Skeletal muscle cell (primary cell): Measurements from ENCODE around the gene ZSCAN25.
A peak's percentile ranks its signal among the peaks of the same experiment; 100 is the strongest.
"Not testable (repeated sequence)": the region's sequence is repeated elsewhere in the genome, so short reads cannot be mapped to it uniquely, and the experiment has no call there.

Experiments used
- DNase-seq: peaks from one replicate; pipeline ENCODE4 v3.0.0-alpha.2; 2010; ENCODE audit warnings: low read depth
- H3K4me3 ChIP-seq: 2 replicates; pipeline ENCODE4 v1.5.1; 2011; ENCODE audit warnings: low read depth, mild to moderate bottlenecking, control low read depth, low read length, moderate library complexity

Gene ZSCAN25

DNA sequence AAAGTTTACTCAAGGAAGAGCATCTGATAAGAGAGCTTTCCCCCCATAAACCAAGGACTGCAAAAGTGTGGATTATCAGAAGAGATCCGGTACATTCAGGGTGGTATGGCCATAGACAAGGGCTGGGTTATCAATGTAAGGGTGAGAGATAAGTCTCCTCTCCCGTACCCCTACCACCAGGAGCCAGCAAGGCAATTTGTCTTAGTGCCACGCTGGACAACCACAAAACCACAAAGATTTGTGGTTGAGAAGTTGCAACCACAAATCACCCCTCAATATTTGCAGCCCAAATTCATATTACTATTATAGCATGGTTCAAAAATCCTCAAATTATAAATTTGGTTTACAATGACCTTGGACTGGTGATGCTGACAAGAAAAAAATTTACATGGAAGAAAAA is 2.3 kb upstream of the ZSCAN25 start:
- no peak overlapping the region for H3K4me3 ChIP-seq
- no peak for DNase-seq

DNA sequence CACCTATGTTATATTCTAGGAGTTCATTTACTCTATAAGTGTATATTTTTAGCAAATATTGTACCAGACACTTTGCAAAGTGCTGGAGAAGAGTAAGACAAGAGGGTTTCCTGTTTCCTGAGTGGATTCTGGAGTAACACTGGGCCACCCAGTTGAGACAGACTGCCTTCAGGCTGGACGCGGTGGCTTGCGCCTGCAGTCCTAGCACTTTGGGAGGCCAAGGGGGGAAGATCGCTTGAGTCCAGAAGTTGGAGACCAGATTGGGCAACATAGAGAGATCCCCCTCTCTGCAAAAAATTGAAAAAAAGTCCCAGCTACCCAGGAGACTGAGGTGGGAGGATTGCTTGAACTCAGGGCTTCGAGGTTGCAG is 772 bp upstream of the ZSCAN25 start:
- peak overlapping the region; percentile 95 for H3K4me3 ChIP-seq
- no peak for DNase-seq

- H3K4me3 ChIP-seq = peak overlapping the region; percentile 95
These were observed 541 bp downstream of the ZSCAN25 start for GRCh38 chr7:99617192-99617781.

GRCh38 chr7:99618726-99619125 is 2.0 kb downstream of the ZSCAN25 start:
- H3K4me3 ChIP-seq = no peak overlapping the region
- DNase-seq = no peak

More at GRCh38 chr7:99617192-99617781, 541 bp downstream of the ZSCAN25 start:
- no peak for DNase-seq

- no peak for DNase-seq
- no peak overlapping the region for H3K4me3 ChIP-seq
These were observed 2.9 kb downstream of the ZSCAN25 start for GRCh38 chr7:99619571-99620130.

DNA sequence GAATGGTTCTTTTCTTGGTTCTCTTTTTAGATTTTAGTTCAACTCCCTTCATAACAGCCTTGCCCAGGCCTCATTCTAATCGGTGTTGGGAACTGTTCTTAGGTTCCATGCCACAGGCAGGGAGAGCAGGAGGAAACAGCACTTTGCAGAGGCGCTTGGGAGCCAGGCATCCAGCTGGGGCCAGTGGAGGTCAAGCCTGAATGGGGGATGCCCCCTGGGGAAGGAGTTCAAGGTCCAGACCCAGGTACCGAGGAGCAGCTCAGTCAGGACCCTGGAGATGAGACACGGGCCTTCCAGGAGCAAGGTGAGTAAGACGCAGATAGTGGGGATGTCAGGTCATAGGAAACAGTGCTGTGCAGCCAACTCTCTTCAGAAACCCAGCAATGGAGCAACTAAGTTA is 4.5 kb downstream of the ZSCAN25 start:
- DNase-seq = no peak

GRCh38 chr7:99622596-99622995 is 5.8 kb downstream of the ZSCAN25 start:
- no peak for DNase-seq
- H3K4me3 ChIP-seq = no peak overlapping the region

More for the DNA sequence above, 4.5 kb downstream of the ZSCAN25 start:
- H3K4me3 ChIP-seq = no peak overlapping the region

DNA sequence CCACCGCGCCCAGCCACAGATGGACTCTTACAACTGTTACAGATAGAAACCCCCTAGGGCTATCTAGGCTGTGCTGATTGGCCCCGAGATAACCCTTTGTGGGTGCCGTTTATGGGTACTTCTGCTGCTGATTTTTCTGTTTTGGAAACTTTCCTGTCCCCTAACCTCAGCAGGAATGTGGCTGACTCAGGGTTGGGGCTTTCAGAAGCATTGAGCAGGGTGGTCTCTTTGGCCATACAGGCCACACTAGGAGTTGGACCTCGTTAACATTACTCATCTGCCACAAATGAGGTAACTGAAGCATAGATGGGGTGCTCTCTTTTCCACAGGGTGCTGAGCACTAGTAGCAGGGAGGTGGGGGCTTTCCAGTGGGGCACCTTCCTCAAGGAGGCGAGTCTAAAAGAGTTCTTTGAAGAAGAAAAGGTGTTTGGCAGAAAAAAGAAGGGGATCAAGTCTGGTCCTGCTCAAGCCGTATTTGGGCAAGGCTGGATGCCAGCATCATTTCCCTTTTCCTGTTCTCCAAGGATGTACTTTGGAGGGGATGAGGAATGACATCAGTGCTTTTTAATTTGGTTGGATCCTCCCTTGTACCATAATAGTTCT is 6.4 kb downstream of the ZSCAN25 start:
- H3K4me3 ChIP-seq = no peak overlapping the region
- no peak for DNase-seq

DNA sequence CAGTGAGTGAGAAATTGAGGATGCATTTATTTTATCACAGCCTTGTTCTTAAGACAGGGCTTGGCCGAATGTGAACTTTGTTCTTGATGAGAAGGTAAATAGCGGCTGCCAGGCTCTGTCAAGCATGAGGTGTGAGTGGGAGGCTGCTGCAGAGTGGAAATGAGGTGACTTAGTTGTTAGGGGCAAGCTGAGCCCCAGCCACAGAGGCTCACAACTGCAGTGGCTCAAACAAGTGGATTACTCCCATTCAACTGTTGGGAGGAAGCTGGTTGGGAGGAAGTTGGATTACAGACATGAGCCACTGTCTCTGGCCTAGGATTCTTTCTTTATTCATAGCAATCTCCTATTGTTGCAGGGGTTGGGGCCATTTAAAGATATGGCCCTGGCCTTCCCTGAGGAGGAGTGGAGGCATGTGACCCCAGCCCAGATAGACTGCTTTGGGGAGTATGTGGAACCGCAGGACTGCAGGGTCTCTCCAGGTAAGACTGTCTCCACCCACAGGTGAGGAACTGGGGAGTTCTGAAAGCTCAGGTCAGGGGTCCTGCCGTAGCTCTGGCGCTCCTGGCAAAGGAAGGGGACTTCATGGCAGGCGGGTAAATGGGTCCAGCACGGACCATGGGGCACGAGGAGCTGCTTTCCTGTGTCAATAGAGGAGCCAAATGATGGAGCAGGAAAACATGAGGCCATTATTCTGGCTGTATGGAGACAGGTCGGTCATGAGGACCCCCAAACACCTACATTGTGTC is 7.1 kb downstream of the ZSCAN25 start:
- DNase-seq = no peak
- H3K4me3 ChIP-seq = no peak overlapping the region

DNA sequence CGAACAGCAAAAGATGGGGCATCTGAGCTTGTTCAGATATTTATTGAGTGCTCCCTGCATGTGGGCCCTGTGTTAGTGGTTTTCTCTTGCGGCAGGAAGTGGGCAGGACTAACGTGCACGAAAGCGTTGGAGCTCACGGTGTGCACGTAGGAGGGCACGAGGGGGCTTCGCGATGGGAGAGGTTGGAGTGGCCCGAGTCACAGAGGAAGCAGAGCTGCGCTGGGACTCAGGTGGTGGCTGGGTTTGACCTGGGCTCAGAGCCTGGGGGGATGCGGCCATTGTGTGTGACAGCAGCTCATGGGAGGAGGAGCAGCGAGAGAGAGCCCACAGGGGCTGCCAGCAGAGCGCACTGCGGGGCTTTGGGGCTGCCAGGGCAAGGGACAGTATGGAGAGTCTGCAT is 7.7 kb downstream of the ZSCAN25 start:
- DNase-seq = no peak
- H3K4me3 ChIP-seq = no peak overlapping the region

- no peak for DNase-seq
- H3K4me3 ChIP-seq = no peak overlapping the region
These were observed 8.6 kb downstream of the ZSCAN25 start for GRCh38 chr7:99625321-99625720.

DNA sequence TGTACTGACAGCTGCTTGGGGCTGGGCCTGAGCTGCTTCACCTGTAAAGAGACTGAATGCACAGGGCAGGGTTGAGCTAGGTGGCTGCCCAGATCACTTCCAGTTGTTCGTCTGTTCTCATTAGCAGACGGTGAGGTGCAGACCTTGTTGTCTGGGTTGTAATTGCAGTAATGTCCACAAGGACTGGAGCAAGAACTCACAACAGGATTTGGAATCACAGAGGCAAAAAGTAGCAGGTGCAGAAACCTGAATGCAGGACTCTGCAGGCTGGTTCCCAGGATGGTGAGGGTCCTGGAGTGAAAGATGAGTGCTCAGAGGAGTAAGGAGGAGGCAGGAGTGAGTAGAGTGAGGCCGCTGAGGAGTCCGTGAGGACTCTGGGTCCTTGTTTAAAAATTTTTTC is 9.2 kb downstream of the ZSCAN25 start:
- no peak overlapping the region for H3K4me3 ChIP-seq
- no peak for DNase-seq

GRCh38 chr7:99626661-99627060 is 9.9 kb downstream of the ZSCAN25 start:
- H3K4me3 ChIP-seq = no peak overlapping the region
- no peak for DNase-seq

DNA sequence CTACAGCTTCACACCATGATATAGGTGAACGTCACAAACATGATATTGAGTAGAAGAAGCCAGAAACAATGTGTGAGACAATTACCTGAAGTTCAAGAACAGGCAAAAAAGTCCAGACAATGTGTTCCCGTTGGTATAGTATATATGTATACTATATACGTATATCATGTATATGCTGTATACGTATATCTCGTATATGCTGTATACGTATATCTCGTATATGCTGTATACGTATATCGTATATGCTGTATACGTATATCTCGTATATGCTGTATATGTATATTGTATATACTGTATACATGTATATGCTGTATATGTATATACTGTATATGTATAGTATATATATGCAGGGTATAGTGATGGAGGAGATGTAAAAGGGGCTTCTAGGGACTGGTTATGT is 10.8 kb downstream of the ZSCAN25 start:
- no peak for DNase-seq
- no peak overlapping the region for H3K4me3 ChIP-seq

GRCh38 chr7:99628471-99629465 is 12.0 kb downstream of the ZSCAN25 start:
- H3K4me3 ChIP-seq = no peak overlapping the region
- DNase-seq = no peak

DNA sequence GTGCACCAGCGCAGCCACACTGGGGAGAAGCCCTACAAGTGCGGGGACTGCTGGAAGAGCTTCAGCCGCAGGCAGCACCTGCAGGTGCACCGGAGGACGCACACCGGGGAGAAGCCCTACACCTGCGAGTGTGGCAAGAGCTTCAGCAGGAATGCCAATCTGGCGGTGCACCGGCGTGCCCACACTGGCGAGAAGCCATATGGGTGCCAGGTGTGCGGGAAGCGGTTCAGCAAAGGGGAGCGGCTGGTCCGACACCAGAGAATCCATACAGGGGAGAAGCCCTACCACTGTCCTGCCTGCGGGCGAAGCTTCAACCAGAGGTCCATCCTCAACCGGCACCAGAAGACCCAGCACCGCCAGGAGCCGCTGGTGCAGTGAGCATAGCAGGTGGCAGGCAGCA is 12.9 kb downstream of the ZSCAN25 start:
- no peak overlapping the region for H3K4me3 ChIP-seq
- no peak for DNase-seq

GRCh38 chr7:99631295-99632109 is 14.8 kb downstream of the ZSCAN25 start:
- no peak overlapping the region for H3K4me3 ChIP-seq
- DNase-seq = peak; percentile 10

DNA sequence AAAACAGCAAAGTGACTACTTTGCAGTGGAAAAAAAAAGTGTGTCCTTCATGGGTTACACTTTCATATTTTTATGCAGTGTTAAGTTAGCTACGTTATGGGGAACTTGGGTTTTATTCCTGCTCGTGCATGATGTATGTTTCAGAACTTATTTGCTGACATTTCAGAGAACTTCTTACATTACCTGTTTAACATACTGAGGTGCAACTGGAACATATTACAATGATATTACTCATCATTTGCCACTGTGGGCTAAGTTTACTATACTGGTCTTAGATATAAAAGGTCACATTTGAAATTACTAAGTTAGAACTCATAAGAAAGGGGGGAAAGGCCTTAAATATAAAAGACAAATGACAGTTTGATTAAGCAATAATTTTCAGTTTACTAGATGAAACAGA is 20.7 kb downstream of the ZSCAN25 start:
- not testable (repeated sequence) for DNase-seq, H3K4me3 ChIP-seq

DNA sequence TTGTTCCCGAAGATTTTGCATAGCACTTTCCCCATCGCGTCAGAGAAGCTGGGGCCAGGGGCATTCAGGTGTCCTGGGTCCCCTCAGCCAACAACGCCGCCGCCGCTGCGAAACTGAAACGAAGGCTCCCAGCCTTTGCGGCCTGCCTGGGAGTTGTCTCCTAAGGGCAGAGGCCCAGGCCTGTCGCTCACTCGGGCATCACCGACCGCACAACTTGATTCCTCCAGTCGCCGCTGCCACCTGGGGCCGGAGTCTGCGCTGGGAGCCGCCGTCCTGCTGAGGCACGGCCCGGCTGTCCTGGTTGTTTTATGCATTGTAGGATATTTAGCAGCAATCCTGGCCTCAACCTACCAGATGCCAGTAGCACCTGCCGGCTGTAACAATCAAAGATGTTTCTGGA is 22.0 kb downstream of the ZSCAN25 start:
- no peak overlapping the region for H3K4me3 ChIP-seq
- no peak for DNase-seq
